ENCODE measurements around the gene CANX. TPM values are rescaled to one million over a fixed set of nuclear protein-coding genes. Genes with fewer than 3 reads are reported as not detected.

The CANX gene
- total and polyA plus RNA-seq, 8 donors, result 66.3 to 633 (median 469) TPM

GRCh38 chr5:179780362-179780761, 81.6 kb downstream of the CANX start:
- no peak for DNase-seq
- ATAC-seq, result peak in 3 of 4 donors; percentile 49 to 56 (median 52)
- no peak overlapping the region for H3K4me3 ChIP-seq
- no peaks in the 10 kb centered on the region for H3K9me3 ChIP-seq
- H3K36me3 ChIP-seq, result peaks cover 0 to 21% (median 10%) of the 10 kb centered on the region in 3 donors
- no peaks in the 10 kb centered on the region for H3K27me3 ChIP-seq
- no peaks in the 10 kb centered on the region for H3K4me1 ChIP-seq
- TF ChIP-seq, protein P1, sequence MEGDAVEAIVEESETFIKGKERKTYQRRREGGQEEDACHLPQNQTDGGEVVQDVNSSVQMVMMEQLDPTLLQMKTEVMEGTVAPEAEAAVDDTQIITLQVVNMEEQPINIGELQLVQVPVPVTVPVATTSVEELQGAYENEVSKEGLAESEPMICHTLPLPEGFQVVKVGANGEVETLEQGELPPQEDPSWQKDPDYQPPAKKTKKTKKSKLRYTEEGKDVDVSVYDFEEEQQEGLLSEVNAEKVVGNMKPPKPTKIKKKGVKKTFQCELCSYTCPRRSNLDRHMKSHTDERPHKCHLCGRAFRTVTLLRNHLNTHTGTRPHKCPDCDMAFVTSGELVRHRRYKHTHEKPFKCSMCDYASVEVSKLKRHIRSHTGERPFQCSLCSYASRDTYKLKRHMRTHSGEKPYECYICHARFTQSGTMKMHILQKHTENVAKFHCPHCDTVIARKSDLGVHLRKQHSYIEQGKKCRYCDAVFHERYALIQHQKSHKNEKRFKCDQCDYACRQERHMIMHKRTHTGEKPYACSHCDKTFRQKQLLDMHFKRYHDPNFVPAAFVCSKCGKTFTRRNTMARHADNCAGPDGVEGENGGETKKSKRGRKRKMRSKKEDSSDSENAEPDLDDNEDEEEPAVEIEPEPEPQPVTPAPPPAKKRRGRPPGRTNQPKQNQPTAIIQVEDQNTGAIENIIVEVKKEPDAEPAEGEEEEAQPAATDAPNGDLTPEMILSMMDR (IDR thresholded peaks at IDR 0.05), result no peak
- intact Hi-C loops (cut with DNase I), result no loop called here
- 85 to 91% methylated on average over 7 of the region's 7 CpGs for WGBS, 2 donors
- no peak overlapping the region for H3K27ac ChIP-seq
- FAIRE-seq, result no peak

Other genes with a start within 250 kb of the CANX start
- 10 to 100 TPM; 16.4 to 31.6 (median 17.6) TPM for gene RUFY1, start 148.4 kb upstream of the CANX start, total RNA-seq
- gene RUFY1, start 148.4 kb upstream of the CANX start, polyA plus RNA-seq, result 10 to 100 TPM; 31.8 to 35.8 TPM
- 100 to 1,000 TPM; 210 to 384 (median 269) TPM for gene HNRNPH1, start 75.3 kb upstream of the CANX start, total RNA-seq
- gene HNRNPH1, start 75.3 kb upstream of the CANX start, polyA plus RNA-seq, result 100 to 1,000 TPM; 341 to 395 TPM
- gene CBY3, start 17.9 kb upstream of the CANX start, total RNA-seq, result not detected
- gene CBY3, start 17.9 kb upstream of the CANX start, polyA plus RNA-seq, result not detected
- 10 to 100 TPM; 10.7 to 18.0 (median 11.5) TPM for gene MAML1, start 33.9 kb downstream of the CANX start, total RNA-seq
- gene MAML1, start 33.9 kb downstream of the CANX start, polyA plus RNA-seq, result 1 to 10 TPM; 7.1 TPM
- gene LTC4S, start 95.0 kb downstream of the CANX start, total RNA-seq, result 1 to 10 TPM; 1.1 to 8.7 (median 4.5) TPM
- 10 to 100 TPM in 1 of 2 donors, 1 to 10 TPM in 1; 4.2 to 10.9 TPM for gene LTC4S, start 95.0 kb downstream of the CANX start, polyA plus RNA-seq
- gene MGAT4B, start 107.9 kb downstream of the CANX start, total RNA-seq, result 10 to 100 TPM; 33.7 to 97.5 (median 45.9) TPM
- gene MGAT4B, start 107.9 kb downstream of the CANX start, polyA plus RNA-seq, result 10 to 100 TPM; 58.7 to 65.4 TPM
- 100 to 1,000 TPM; 159 to 261 (median 228) TPM for gene SQSTM1, start 121.9 kb downstream of the CANX start, total RNA-seq
- gene SQSTM1, start 121.9 kb downstream of the CANX start, polyA plus RNA-seq, result 100 to 1,000 TPM; 125 to 166 TPM
- 10 to 100 TPM in 5 of 6 donors, 1 to 10 TPM in 1; 8.6 to 19.1 (median 13.6) TPM for gene MRNIP, start 159.8 kb downstream of the CANX start, total RNA-seq
- gene MRNIP, start 159.8 kb downstream of the CANX start, polyA plus RNA-seq, result 10 to 100 TPM; 49.2 to 53.1 TPM
- 10 to 100 TPM; 42.1 to 77.4 (median 49.8) TPM for gene TBC1D9B, start 208.9 kb downstream of the CANX start, total RNA-seq
- 10 to 100 TPM; 69.7 to 87.2 TPM for gene TBC1D9B, start 208.9 kb downstream of the CANX start, polyA plus RNA-seq